HEK293 (cell line): ENCODE data around the gene STRN3.

Experiments used
- CTCF ChIA-PET: fragments of 350-600 bp; formaldehyde crosslinking; extraction: SDS; loops from one replicate; lab custom pipeline; 2021; ENCODE audit warnings: antibody characterized with exemption; lab: Yijun Ruan, JAX
- POLR2A ChIA-PET: fragments of 300-600 bp; formaldehyde crosslinking; extraction: SDS; loops from one replicate; lab custom pipeline; 2020; ENCODE audit warnings: antibody characterized with exemption, inconsistent platforms; lab: Yijun Ruan, JAX
- H3K27ac ChIP-seq: fragments of 200-500 bp; sonication (Bioruptor generic); 2 replicates; pipeline ENCODE4 v1.5.1; 2014; ENCODE audit warnings: low read depth, low read length, control low read depth, inconsistent platforms; ENCODE audit errors: extremely low read depth
- H3K36me3 ChIP-seq, 2 experiments: fragments of 200-500 bp in 1 of 2; sonication (Bioruptor generic) in 1 of 2; 1 replicate in 1 of 2; 2 replicates in 1 of 2; pipeline ENCODE4 v1.5.1; 2014 to 2017; ENCODE audit warnings: inconsistent platforms in 2 of 2, low read length in 2 of 2; ENCODE audit not compliant: control insufficient read depth in 2 of 2, insufficient read depth in 1 of 2
- H3K4me1 ChIP-seq: fragments of 200-500 bp; sonication (Bioruptor generic); 2 replicates; pipeline ENCODE4 v1.5.1; 2014; ENCODE audit warnings: mild to moderate bottlenecking, low read length, inconsistent platforms; ENCODE audit not compliant: control insufficient read depth, insufficient read depth
- H3K4me3 ChIP-seq: 2 replicates; pipeline ENCODE4 v1.5.1; 2011; ENCODE audit warnings: low read depth, mild to moderate bottlenecking, control low read depth, low read length, moderate library complexity
- H3K9me3 ChIP-seq: fragments of 200-500 bp; sonication (Bioruptor generic); 2 replicates; pipeline ENCODE4 v1.5.1; 2014; ENCODE audit warnings: low read depth, low read length, inconsistent platforms; ENCODE audit not compliant: control insufficient read depth, insufficient read depth
- ATF2 ChIP-seq: fragments of 450-650 bp; formaldehyde crosslinking; IDR thresholded peaks from 2 replicates; pipeline ENCODE4 v1.5.1; 2016; ENCODE audit warnings: missing biosample characterization, missing genetic modification characterization, low read depth
- ELK4 ChIP-seq: IDR thresholded peaks from 2 replicates; pipeline ENCODE4 v1.6.1; 2011; ENCODE audit warnings: mild to moderate bottlenecking, low read depth, low read length, borderline replicate concordance
- HOXC10 ChIP-seq: sonication (generic); formaldehyde crosslinking; IDR thresholded peaks from 2 replicates; pipeline ENCODE4 v1.8.1; 2023; ENCODE audit warnings: mild to moderate bottlenecking, missing genetic modification reagents
- SALL2 ChIP-seq: fragments of 450-650 bp; formaldehyde crosslinking; IDR thresholded peaks from 2 replicates; pipeline ENCODE4 v1.5.0; 2017; ENCODE audit warnings: missing biosample characterization, mild to moderate bottlenecking, missing genetic modification characterization, borderline replicate concordance
- ZBTB17 ChIP-seq: fragments of 450-650 bp; formaldehyde crosslinking; IDR thresholded peaks from 2 replicates; pipeline ENCODE4 v1.5.1; 2016; ENCODE audit warnings: missing biosample characterization, missing genetic modification characterization
- ZNF114 ChIP-seq: fragments of 450-650 bp; formaldehyde crosslinking; IDR thresholded peaks from 2 replicates; pipeline ENCODE4 v1.5.0; 2017; ENCODE audit warnings: missing biosample characterization, missing genetic modification characterization
- ZNF132 ChIP-seq: fragments of 450-650 bp; formaldehyde crosslinking; IDR thresholded peaks from 2 replicates; pipeline ENCODE4 v1.5.1; 2017; ENCODE audit warnings: missing biosample characterization, missing genetic modification characterization, borderline replicate concordance
- ZNF16 ChIP-seq: fragments of 450-650 bp; formaldehyde crosslinking; IDR thresholded peaks from 2 replicates; pipeline ENCODE4 v1.5.1; 2016; ENCODE audit warnings: low read depth, missing biosample characterization, missing genetic modification characterization
- ZNF292 ChIP-seq: fragments of 450-650 bp; formaldehyde crosslinking; IDR thresholded peaks from 2 replicates; pipeline ENCODE4 v1.5.1; 2016; ENCODE audit warnings: low read depth, missing biosample characterization, missing genetic modification characterization, borderline replicate concordance
- ZNF311 ChIP-seq: fragments of 450-650 bp; formaldehyde crosslinking; IDR thresholded peaks from 2 replicates; pipeline ENCODE4 v1.5.1; 2017; ENCODE audit warnings: missing biosample characterization, missing genetic modification characterization, borderline replicate concordance
- ZNF362 ChIP-seq: fragments of 450-650 bp; formaldehyde crosslinking; IDR thresholded peaks from 2 replicates; pipeline ENCODE4 v1.5.1; 2016; ENCODE audit warnings: missing biosample characterization, missing genetic modification characterization
- ZNF423 ChIP-seq: fragments of 450-650 bp; formaldehyde crosslinking; IDR thresholded peaks from 2 replicates; pipeline ENCODE4 v1.5.1; 2016; ENCODE audit warnings: missing biosample characterization, missing genetic modification characterization
- ZNF426 ChIP-seq: fragments of 450-650 bp; formaldehyde crosslinking; IDR thresholded peaks from 2 replicates; pipeline ENCODE4 v1.5.1; 2017; ENCODE audit warnings: missing biosample characterization, missing genetic modification characterization, mild to moderate bottlenecking, inconsistent platforms, moderate library complexity
- ZNF501 ChIP-seq: fragments of 450-650 bp; formaldehyde crosslinking; IDR thresholded peaks from 2 replicates; pipeline ENCODE4 v1.5.1; 2016; ENCODE audit warnings: missing biosample characterization, missing genetic modification characterization
- ZNF561 ChIP-seq: fragments of 450-650 bp; IDR thresholded peaks from 2 replicates; pipeline ENCODE4 v1.5.1; 2018; ENCODE audit warnings: missing biosample characterization, missing genetic modification characterization, borderline replicate concordance
- ZNF585B ChIP-seq: fragments of 450-650 bp; formaldehyde crosslinking; IDR thresholded peaks from 2 replicates; pipeline ENCODE4 v1.5.1; 2016; ENCODE audit warnings: missing biosample characterization, missing genetic modification characterization
- ZNF610 ChIP-seq: fragments of 450-650 bp; formaldehyde crosslinking; IDR thresholded peaks from 2 replicates; pipeline ENCODE4 v1.5.1; 2016; ENCODE audit warnings: missing biosample characterization, missing genetic modification characterization, borderline replicate concordance
- ZNF623 ChIP-seq: fragments of 450-650 bp; formaldehyde crosslinking; IDR thresholded peaks from 2 replicates; pipeline ENCODE4 v1.5.1; 2016; ENCODE audit warnings: missing biosample characterization, missing genetic modification characterization
- ZNF768 ChIP-seq: fragments of 450-650 bp; formaldehyde crosslinking; IDR thresholded peaks from 2 replicates; pipeline ENCODE4 v1.5.1; 2018; ENCODE audit warnings: missing biosample characterization, mild to moderate bottlenecking, missing genetic modification characterization
- TF ChIP-seq, protein P1 (sequence below): fragments of 450-650 bp; formaldehyde crosslinking; IDR thresholded peaks from 2 replicates; pipeline ENCODE4 v1.5.1; 2016; ENCODE audit warnings: missing biosample characterization, missing genetic modification characterization
- TF ChIP-seq, protein P2 (sequence below): fragments of 450-650 bp; formaldehyde crosslinking; IDR thresholded peaks from 2 replicates; pipeline ENCODE4 v1.5.1; 2016; ENCODE audit warnings: missing biosample characterization, missing genetic modification characterization

Gene STRN3

DNA sequence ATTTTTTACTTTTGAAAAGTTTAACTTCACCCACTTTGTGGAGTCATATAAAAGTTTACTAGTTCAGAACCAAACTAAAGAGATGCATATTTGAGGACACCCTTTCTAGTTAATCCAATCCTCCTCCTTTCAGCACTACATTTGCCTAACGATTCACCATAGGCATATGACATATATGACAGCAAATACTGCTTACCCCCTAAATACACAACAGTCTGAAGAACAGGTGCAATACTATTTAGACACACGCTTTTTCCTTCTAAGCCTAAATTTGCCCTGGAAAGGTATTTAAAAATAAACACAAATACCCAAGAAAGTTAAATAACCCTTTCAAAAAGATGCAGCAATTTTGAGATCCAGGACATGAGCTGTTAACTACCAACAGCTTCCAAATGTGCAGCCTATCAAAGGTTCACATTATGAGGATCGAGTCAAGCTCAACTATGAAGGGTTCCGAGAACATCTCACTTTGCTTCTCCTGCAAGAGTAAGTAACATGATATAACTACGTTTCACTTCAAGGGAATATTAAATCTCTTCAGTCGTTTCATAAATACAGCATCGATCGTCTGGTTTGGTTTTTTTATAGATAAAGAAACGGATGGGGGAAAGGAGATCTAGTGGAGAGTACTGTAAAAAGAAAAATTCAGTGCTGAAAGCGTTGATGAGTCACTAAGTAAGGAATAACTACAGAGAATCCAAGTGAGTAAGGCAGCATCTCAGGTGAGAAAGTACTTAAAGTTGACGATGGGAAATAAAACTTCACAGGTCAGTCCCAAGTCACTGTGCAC is 1.4 kb downstream of the STRN3 start (continued):
- TF ChIP-seq ZNF362 (tag by site-specific recombination) (no peak), ELK4 (no peak), ZNF501 (no peak), ZBTB17 (tag by site-specific recombination) (0 out of 2 replicates have a peak, but pooled peaks have one; percentile 13)

- Histone ChIP-seq H3K4me1 (peaks cover 12% of the 10 kb centered on the region), H3K4me3 (peak overlapping the region; percentile 100), H3K27ac (no peak overlapping the region), H3K36me3 (peaks cover 10 to 16% of the 10 kb centered on the region in 2 experiments; a peak in 2 of 3 replicates), H3K9me3 (no peaks in the 10 kb centered on the region)
- TF ChIP-seq ZNF423 (tag by site-specific recombination) (no peak), ZNF768 (tag by site-specific recombination) (no peak), ZNF132 (no peak), ZNF292 (no peak), HOXC10 (CRISPR knock-in tag) (no peak), ZNF426 (tag by site-specific recombination) (no peak), ZNF114 (tag by site-specific recombination) (no peak), ATF2 (tag by site-specific recombination) (no peak), ZNF311 (tag by site-specific recombination) (no peak), ZNF561 (tag by site-specific recombination) (no peak), ZNF623 (tag by site-specific recombination) (no peak), SALL2 (tag by site-specific recombination) (no peak), ZNF585B (tag by site-specific recombination) (no peak), ZNF610 (tag by site-specific recombination) (no peak), ZNF16 (tag by site-specific recombination) (no peak)
- TF ChIP-seq, protein P1, sequence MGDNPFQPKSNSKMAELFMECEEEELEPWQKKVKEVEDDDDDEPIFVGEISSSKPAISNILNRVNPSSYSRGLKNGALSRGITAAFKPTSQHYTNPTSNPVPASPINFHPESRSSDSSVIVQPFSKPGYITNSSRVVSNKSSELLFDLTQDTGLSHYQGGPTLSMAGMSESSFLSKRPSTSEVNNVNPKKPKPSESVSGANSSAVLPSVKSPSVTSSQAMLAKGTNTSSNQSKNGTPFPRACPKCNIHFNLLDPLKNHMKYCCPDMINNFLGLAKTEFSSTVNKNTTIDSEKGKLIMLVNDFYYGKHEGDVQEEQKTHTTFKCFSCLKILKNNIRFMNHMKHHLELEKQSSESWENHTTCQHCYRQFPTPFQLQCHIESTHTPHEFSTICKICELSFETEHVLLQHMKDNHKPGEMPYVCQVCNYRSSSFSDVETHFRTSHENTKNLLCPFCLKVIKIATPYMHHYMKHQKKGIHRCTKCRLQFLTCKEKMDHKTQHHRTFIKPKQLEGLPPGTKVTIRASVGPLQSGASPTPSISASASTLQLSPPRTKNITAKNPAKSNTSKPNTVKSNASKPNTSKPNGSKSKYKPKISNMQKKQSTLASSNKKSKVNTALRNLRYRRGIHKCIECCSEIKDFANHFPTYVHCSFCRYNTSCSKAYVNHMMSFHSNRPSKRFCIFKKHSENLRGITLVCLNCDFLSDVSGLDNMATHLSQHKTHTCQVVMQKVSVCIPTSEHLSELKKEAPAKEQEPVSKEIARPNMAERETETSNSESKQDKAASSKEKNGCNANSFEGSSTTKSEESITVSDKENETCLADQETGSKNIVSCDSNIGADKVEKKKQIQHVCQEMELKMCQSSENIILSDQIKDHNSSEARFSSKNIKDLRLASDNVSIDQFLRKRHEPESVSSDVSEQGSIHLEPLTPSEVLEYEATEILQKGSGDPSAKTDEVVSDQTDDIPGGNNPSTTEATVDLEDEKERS (tag by site-specific recombination) = no peak
- TF ChIP-seq, protein P2, sequence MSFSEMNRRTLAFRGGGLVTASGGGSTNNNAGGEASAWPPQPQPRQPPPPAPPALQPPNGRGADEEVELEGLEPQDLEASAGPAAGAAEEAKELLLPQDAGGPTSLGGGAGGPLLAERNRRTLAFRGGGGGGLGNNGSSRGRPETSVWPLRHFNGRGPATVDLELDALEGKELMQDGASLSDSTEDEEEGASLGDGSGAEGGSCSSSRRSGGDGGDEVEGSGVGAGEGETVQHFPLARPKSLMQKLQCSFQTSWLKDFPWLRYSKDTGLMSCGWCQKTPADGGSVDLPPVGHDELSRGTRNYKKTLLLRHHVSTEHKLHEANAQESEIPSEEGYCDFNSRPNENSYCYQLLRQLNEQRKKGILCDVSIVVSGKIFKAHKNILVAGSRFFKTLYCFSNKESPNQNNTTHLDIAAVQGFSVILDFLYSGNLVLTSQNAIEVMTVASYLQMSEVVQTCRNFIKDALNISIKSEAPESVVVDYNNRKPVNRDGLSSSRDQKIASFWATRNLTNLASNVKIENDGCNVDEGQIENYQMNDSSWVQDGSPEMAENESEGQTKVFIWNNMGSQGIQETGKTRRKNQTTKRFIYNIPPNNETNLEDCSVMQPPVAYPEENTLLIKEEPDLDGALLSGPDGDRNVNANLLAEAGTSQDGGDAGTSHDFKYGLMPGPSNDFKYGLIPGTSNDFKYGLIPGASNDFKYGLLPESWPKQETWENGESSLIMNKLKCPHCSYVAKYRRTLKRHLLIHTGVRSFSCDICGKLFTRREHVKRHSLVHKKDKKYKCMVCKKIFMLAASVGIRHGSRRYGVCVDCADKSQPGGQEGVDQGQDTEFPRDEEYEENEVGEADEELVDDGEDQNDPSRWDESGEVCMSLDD (tag by site-specific recombination) = no peak
- ChIA-PET CTCF (interaction anchor here (0.6 kb wide), 2 partner anchors 49 to 110 kb away, joined by 3 to 4 read pairs; no protein-coding TSS in a partner anchor), POLR2A (no interaction called here)
These were observed 2.1 kb downstream of the STRN3 start for GRCh38 chr14:31024010-31024480.
